Measurements from ENCODE around the gene SLC25A48. TPM values are rescaled to one million over a fixed set of nuclear protein-coding genes. Genes with fewer than 3 reads are reported as not detected.

SLC25A48 gene
- total and polyA plus RNA-seq, 12 donors: not detected

- Histone ChIP-seq H3K4me1 (replicated peaks in 1 of 2) (no peaks in the 10 kb centered on the region), H3K27ac (no peak overlapping the region), H3K27me3 (peaks cover 11% of the 10 kb centered on the region), H3K4me3 (no peak overlapping the region), H3K36me3 (replicated peaks in 1 of 2) (no peaks in the 10 kb centered on the region), H3K9me3 (replicated peaks in 1 of 3) (no peaks in the 10 kb centered on the region)
- intact Hi-C loops (cut with DNase I): no loop called here
- no peak for DNase-seq
- TF ChIP-seq CTCF (IDR thresholded peaks at IDR 0.05) (no peak), POLR2A (IDR thresholded peaks at IDR 0.05) (no peak)
- WGBS, 4 donors: 48 to 76% (median 63%) methylated on average over 2 of the region's 2 CpGs
These were observed 56.8 kb downstream of the SLC25A48 start for GRCh38 chr5:135891268-135891667.

- H3K4me1 ChIP-seq (replicated peaks in 1 of 2): no peaks in the 10 kb centered on the region
- intact Hi-C loops (cut with DNase I): no loop called here
- H3K4me3 ChIP-seq: no peak overlapping the region
- H3K9me3 ChIP-seq (replicated peaks in 1 of 3): no peaks in the 10 kb centered on the region
- TF ChIP-seq POLR2A (IDR thresholded peaks at IDR 0.05) (no peak), CTCF (IDR thresholded peaks at IDR 0.05) (no peak)
- no peaks in the 10 kb centered on the region for H3K36me3 ChIP-seq (replicated peaks in 1 of 2)
- no peak for DNase-seq
- no peak overlapping the region for H3K27ac ChIP-seq
- peaks cover 11% of the 10 kb centered on the region for H3K27me3 ChIP-seq
These were observed 57.3 kb downstream of the SLC25A48 start for GRCh38 chr5:135891791-135892190.

- no peak overlapping the region for H3K27ac ChIP-seq
- no peaks in the 10 kb centered on the region for H3K36me3 ChIP-seq (replicated peaks in 1 of 2)
- no peak overlapping the region for H3K4me3 ChIP-seq
- 64 to 77% (median 71%) methylated on average over 8 of the region's 8 CpGs for WGBS, 4 donors
- no peak for DNase-seq
- no peaks in the 10 kb centered on the region for H3K4me1 ChIP-seq (replicated peaks in 1 of 2)
- peaks cover 7% of the 10 kb centered on the region for H3K27me3 ChIP-seq
- H3K9me3 ChIP-seq (replicated peaks in 1 of 3): no peaks in the 10 kb centered on the region
- intact Hi-C loops (cut with DNase I): no loop called here
- no peak for TF ChIP-seq CTCF (IDR thresholded peaks at IDR 0.05)
- no peak for TF ChIP-seq POLR2A (IDR thresholded peaks at IDR 0.05)
These were observed 59.8 kb downstream of the SLC25A48 start for GRCh38 chr5:135894276-135894675.

- no peak for TF ChIP-seq POLR2A (IDR thresholded peaks at IDR 0.05)
- no peak for TF ChIP-seq CTCF (IDR thresholded peaks at IDR 0.05)
- Histone ChIP-seq H3K9me3 (replicated peaks in 1 of 3) (no peaks in the 10 kb centered on the region), H3K4me1 (replicated peaks in 1 of 2) (no peaks in the 10 kb centered on the region), H3K27ac (no peak overlapping the region), H3K27me3 (peaks cover 7% of the 10 kb centered on the region), H3K36me3 (replicated peaks in 1 of 2) (no peaks in the 10 kb centered on the region), H3K4me3 (no peak overlapping the region)
- DNase-seq: no peak
- intact Hi-C loops (cut with DNase I): no loop called here
- WGBS, 4 donors: 47 to 86% (median 71%) methylated on average over 2 of the region's 2 CpGs
These were observed 60.3 kb downstream of the SLC25A48 start for GRCh38 chr5:135894789-135895188.
